Nephron progenitor cell (in vitro differentiated cells): Measurements from ENCODE around the gene KRTCAP2.

Experiments
- DNase-seq: peaks from one replicate; pipeline ENCODE4 v3.0.0; 2021
- H3K27ac Mint-ChIP-seq: 2 replicates; pipeline ENCODE4 v1.8.0; 2021; ENCODE audit warnings: mild to moderate bottlenecking, moderate library complexity, mixed read lengths
- H3K27me3 Mint-ChIP-seq: 2 replicates; pipeline ENCODE4 v1.8.0; 2021; ENCODE audit warnings: mild to moderate bottlenecking, low read depth, mixed read lengths; ENCODE audit not compliant: poor library complexity
- H3K36me3 Mint-ChIP-seq: 2 replicates; pipeline ENCODE4 v1.8.0; 2021; ENCODE audit warnings: low read depth, mixed read lengths
- H3K4me1 Mint-ChIP-seq: 2 replicates; pipeline ENCODE4 v1.8.0; 2021; ENCODE audit warnings: mixed read lengths
- H3K4me3 Mint-ChIP-seq: 2 replicates; pipeline ENCODE4 v1.8.0; 2021; ENCODE audit warnings: mild to moderate bottlenecking, moderate library complexity, mixed read lengths
- H3K9me3 Mint-ChIP-seq: 2 replicates; pipeline ENCODE4 v1.8.0; 2021; ENCODE audit warnings: mild to moderate bottlenecking, moderate library complexity, mixed read lengths
- CTCF ChIP-seq: fragments of 200-600 bp; sonication (generic); IDR thresholded peaks from 2 replicates; pipeline ENCODE4 v1.5.0; 2021; ENCODE audit warnings: antibody characterized with exemption

The KRTCAP2 gene

GRCh38 chr1:155136748-155137147 is 36.4 kb downstream of the KRTCAP2 start:
- no peak for DNase-seq
- no peak for TF ChIP-seq CTCF
- Mint-ChIP-seq H3K4me1 (peaks cover 71% of the 10 kb centered on the region), H3K36me3 (peaks cover 33% of the 10 kb centered on the region), H3K9me3 (no peaks in the 10 kb centered on the region), H3K4me3 (peak overlapping the region; percentile 94), H3K27me3 (peaks cover 3% of the 10 kb centered on the region), H3K27ac (peak overlapping the region; percentile 69)

- H3K36me3 Mint-ChIP-seq, result peaks cover 44% of the 10 kb centered on the region
- H3K4me1 Mint-ChIP-seq, result peaks cover 84% of the 10 kb centered on the region
- H3K27ac Mint-ChIP-seq, result peak within 1 kb of the TSS; percentile 98
- no peaks in the 10 kb centered on the region for H3K9me3 Mint-ChIP-seq
- DNase-seq, result peak; percentile 98
- H3K27me3 Mint-ChIP-seq, result peaks cover 1% of the 10 kb centered on the region
- peak within 1 kb of the TSS; percentile 94 for H3K4me3 Mint-ChIP-seq
- no peak for TF ChIP-seq CTCF
Measured at GRCh38 chr1:155135415-155136028, 37.6 kb downstream of the KRTCAP2 start, which contains the start of gene SLC50A1. Gene SLC50A1 (plus strand): TSS chr1:155135852. CDS start chr1:155135912, 60 bp downstream.

- no peaks in the 10 kb centered on the region for H3K9me3 Mint-ChIP-seq
- peaks cover 3% of the 10 kb centered on the region for H3K27me3 Mint-ChIP-seq
- H3K4me3 Mint-ChIP-seq, result peak overlapping the region; percentile 94
- peaks cover 44% of the 10 kb centered on the region for H3K36me3 Mint-ChIP-seq
- peak overlapping the region; percentile 97 for H3K27ac Mint-ChIP-seq
- peak; percentile 66 for DNase-seq
- H3K4me1 Mint-ChIP-seq, result peaks cover 89% of the 10 kb centered on the region
- TF ChIP-seq CTCF, result no peak
Measured at GRCh38 chr1:155134880-155135414, 38.2 kb downstream of the KRTCAP2 start.

- H3K27ac Mint-ChIP-seq, result no peak overlapping the region
- no peaks in the 10 kb centered on the region for H3K9me3 Mint-ChIP-seq
- H3K4me3 Mint-ChIP-seq, result peak overlapping the region; percentile 94
- peaks cover 89% of the 10 kb centered on the region for H3K4me1 Mint-ChIP-seq
- H3K27me3 Mint-ChIP-seq, result peaks cover 3% of the 10 kb centered on the region
- no peak for DNase-seq
- peaks cover 44% of the 10 kb centered on the region for H3K36me3 Mint-ChIP-seq
- TF ChIP-seq CTCF, result no peak
Measured at GRCh38 chr1:155134322-155134721, 38.8 kb downstream of the KRTCAP2 start.

GRCh38 chr1:155133799-155134281 is 39.3 kb downstream of the KRTCAP2 start:
- Mint-ChIP-seq H3K27me3 (peaks cover 4% of the 10 kb centered on the region), H3K9me3 (no peaks in the 10 kb centered on the region), H3K4me1 (peaks cover 92% of the 10 kb centered on the region), H3K36me3 (peaks cover 42% of the 10 kb centered on the region), H3K4me3 (no peak overlapping the region), H3K27ac (no peak overlapping the region)
- no peak for TF ChIP-seq CTCF
- no peak for DNase-seq

- peak overlapping the region; percentile 43 for H3K27ac Mint-ChIP-seq
- H3K27me3 Mint-ChIP-seq, result peaks cover 11% of the 10 kb centered on the region
- H3K4me1 Mint-ChIP-seq, result peaks cover 89% of the 10 kb centered on the region
- H3K9me3 Mint-ChIP-seq, result no peaks in the 10 kb centered on the region
- DNase-seq, result no peak
- no peak for TF ChIP-seq CTCF
- H3K4me3 Mint-ChIP-seq, result peak overlapping the region; percentile 93
- H3K36me3 Mint-ChIP-seq, result peaks cover 28% of the 10 kb centered on the region
Measured at GRCh38 chr1:155131856-155132255, 41.2 kb downstream of the KRTCAP2 start.
